HG03159 (cell line): ENCODE results near the gene SRP9.
"Not testable (repeated sequence)": the region's sequence is repeated elsewhere in the genome, so short reads cannot be mapped to it uniquely, and the experiment has no call there.

Experiments used
- ATAC-seq: cut with Tn5 transposase; IDR thresholded peaks from one replicate; pipeline ENCODE4 v1.9.1; 2021; ENCODE audit warnings: mild to moderate bottlenecking, moderate library complexity; ENCODE audit not compliant: unreplicated experiment

SRP9 gene

DNA sequence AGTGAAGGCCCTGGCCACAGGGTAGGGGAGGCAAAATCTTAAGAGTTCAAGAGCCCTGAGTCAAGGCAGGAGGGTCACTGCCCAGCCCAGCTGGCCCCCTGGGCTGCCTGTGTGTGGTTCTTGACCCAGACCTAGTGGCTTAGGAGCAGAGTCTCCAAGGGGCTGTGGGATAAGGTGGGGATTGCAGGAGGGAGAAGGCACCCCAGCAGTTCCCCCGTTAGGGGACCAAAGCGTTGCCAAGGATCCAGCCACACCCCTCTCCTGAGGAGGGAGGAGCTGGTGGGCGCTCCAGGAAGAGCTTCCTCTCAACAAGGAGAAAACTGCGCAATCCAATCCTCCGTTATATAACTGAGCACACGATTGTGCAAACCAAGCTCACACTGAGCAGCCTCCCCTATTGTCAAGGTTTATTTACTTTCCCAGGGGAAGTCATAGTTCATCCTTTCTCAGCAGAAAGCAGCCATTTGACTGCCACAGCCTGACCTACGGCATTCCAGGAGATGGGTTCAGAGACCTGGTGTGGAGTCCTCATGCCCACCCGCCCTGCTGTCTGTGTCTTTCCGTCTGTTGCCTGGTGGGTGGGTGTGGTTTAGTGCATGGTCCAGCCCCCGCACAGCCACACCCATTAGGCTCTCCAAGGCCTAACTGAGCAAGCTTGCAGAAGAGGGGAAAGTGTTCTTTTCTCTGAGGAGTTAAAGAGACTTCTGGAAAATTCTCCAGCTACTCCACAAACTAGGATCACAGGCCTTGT lies 35.8 kb downstream of the SRP9 start:
- ATAC-seq: no peak

DNA sequence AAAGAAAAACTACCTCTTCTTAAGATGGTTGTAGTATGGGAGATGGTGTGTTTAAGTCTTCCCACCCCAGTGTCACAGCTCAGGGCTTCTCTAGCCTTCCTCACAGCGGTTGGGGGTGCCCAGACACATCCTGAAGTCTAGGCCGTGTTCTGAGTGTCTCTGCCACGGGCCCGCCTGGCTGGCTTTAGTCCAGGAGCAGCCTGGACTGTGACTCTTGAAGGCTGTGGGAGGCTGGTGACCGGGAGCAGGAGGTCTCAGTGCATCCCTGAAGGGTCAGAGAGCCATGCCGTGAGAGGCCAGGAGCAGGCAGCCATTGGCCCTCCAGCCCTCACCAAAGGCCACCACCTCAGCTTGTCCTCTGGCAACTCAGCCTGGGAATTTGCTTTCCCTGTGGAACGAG lies 36.8 kb downstream of the SRP9 start:
- no peak for ATAC-seq

DNA sequence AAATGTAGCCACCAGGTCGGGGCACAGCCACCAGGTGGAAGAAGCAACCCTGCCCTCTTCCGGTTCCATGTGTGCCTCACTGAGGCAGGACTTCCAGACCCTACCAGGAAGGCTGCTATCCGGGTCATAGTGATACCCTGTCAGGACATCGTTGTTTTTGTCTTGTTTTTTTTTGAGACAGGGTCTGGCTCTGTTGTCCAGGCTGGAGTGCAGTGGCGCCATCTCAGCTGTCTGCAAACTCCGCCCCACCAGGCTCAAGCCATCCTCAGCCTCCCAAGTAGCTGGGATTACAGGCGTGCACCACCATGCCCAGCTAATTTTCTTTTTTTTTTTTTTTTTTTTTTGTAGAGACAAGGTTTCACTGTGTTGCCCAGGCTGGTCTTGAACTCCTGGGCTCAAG lies 37.5 kb downstream of the SRP9 start:
- not testable (repeated sequence) for ATAC-seq

DNA sequence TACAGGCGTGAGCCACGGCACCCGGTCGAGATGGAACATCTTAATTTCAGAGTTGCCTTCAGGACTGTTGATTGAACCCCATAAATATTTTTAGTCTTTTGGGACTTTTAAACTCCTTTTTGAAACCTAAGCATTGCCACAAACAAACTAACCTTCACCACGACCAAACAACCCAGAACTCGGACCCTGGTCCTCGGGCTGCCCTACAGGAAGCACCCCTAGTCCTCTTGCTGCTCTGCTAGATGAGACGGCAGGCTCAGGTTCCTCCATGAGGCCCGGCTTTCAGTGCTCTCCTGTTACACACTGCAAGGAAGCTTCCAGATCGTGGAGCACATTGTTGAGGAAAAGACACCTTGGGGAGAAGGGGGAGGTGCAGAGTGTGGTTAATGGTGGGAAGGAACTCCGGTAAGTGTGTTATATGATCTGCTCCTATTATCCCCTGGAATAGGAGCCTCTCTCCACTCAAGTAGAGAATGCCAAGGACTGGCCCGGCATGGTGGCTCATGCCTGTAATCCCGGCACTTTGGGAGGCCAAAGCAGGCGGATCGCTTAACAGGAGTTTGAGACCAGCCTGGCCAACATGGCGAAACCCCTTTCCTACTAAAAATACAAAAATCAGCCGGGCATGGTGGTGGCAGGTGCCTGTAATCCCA lies 38.0 kb downstream of the SRP9 start:
- no peak for ATAC-seq

DNA sequence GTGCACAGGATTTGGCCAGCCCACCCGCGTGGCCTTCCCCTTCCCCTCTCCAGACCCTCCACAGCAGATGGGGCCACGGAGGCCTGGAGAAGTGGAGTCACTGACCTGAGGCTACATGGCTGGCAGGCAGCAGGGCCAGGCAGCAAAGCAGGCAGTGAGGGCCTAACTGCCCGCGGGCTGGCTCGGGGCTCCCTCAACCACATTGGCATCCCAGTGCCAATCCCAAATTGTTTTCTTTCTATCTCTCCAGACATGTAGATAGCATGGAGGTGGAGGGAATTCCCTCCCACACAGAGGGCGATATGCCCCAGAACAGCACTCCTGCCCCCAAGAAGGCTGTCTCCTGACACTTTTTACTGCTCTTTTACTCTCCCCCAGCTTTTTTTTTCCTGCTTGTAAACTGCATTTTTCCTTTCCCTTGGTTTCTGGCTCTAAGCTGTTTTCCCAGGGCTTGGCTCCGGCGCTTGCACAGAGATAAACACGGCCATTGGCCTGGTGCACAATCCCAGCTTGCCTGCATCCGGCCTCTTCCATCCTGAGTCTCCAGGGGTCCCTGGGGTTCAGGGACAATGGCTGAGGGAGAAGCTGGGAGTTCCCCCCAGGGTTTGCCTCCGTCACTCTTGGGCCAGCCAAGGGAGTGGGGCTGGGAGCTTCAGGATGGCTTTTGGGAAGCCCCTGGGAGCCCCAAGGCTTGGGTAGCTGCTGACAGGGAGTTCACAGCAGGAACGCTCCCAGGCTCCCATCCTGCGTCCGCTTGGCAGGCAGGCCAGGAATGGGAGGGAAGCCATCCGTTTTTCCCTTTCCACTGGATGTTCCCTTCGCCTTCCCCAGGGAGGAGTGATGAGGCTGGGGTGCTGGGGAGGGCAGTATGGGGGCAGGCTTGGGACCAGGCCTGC lies 39.3 kb downstream of the SRP9 start:
- no peak for ATAC-seq

DNA sequence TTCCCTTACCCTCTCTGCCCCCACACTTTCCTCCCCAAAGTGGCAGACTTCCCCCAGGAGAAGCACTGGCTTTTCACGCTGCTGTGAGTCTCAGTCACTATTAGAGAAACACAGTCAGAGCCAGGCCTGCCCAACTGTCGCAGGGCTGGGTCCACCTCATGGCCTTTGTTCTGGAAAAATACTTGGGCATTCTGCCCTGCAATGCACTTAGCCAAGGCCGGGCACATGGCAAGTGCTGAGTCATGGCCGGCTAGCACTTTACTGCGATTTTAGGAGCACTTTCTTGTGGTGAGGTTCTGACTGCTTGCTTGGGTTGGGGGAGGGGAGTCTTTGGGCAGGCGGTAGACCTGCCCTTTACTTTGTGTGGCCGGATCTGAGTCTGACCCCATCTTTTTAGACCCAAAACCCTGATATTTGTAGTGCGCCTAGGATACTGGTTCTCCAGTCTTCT lies 40.0 kb downstream of the SRP9 start:
- no peak for ATAC-seq

DNA sequence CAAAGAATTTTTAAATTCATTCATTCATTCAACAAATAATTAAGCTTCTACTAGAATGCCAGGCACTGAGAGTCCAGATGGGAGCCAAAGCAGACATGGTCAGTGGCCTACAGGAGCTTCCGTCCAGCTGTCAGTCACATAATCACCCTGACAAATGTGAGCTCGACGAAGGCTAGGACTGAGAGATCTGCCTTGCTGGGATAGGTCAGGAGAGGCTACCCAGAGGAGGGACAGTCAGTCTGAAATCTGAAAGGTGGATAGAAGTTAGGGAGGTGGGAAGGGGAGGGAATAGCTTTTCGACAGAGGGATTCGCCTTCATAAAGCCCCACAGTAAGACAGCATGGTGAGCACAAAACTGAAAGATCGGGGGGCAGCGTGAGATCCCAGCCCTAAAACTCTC lies 40.6 kb downstream of the SRP9 start:
- ATAC-seq: no peak

DNA sequence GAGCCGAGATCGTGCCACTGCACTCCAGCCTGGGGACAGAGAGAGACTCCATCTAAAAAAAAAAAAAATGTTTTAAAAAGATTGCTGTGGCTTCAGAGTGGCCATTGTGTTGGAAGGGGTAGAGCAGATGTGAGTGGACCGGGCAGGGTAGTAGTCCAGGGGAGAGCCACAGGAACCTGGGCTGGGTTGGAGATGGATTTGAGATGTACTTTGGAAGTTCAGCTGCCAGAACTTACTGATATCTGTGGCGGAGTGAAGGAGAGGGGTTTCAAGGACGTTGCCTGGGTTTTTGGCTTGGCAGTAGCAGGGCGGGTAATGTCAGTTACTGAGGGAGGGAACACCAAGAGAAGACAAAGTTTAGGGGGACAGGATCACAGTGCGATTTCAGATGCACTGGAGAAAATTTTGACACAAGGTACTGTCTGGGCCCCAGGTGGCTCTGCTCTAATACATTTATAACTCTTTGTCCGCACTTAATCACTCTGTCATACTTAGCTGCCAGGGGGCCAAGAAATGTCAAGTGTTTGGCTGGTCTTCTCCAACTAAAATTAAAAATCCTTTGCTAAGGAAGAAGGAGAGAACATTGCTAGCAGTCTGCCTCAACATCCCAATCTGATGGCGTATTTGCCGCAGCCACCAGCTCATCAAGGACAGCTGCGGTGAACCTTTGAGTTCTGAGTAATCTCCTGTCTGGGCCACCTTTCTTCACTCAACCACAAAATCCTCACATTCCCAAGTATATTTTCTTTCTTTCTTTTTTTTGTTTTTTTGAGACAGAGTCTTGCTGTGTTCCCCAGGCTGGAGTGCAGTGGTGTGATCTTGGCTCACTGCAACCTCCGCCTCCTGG lies 41.9 kb downstream of the SRP9 start:
- no peak for ATAC-seq

DNA sequence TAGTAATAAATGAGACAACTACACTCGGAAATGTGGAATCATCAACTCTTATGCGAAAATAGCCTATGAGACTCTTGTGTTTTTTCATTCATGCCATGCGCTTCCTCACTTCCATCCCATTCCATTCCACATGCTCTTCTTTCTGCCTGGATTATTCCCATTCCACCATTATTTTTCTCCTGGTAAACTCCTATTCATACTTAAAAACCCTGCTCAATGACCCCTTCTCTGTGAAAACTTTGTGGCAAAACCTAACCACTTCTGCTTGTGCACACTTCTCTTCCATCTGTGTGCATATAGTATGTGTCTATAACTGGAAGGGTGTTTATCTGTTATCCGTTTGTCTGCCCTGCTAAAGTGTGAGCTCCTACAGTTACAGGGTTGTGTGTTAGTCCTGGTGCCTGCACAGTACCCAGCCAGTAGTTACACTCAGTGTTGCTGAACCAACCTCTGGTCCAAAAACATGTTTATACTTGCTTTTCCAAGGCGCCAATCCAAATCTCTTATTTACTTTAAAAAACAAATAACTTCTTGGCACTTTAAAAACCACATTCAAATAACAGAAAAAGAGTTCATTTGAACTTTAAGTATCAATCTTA lies 43.0 kb downstream of the SRP9 start:
- ATAC-seq: no peak

DNA sequence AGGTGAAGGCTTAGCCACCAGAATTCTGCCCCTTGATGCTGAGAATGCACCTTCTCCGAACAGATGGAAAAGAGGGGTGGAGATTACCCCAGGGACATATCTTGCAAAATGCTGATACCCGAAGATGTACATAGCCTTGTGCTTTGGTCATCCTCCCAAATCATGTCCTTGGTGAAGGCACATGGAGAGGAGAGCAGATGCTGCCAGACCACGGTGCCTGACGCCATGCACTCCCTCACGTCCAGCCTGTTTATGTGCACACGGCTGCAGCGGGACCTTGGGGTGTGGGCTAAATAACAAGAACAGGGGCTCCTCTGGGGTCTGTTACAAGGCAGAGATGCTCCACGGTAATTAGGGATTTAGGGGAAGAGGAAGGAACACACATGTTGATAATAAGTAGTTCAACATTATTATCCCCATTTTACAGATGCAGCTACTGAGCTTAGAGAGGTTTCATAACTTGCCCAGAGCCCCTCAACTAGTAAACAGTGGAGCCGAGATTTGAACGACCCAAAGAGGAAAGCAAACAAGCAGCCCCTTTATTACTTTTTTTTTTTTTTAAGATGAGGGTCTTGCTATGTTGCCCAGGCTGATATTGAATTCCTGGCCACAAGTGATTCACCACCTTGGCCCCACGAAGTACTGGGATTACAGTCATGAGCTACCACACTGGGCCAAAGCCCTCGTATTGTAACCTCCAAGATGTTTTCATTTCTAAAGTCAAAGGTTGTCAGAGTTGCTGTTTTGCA lies 45.2 kb downstream of the SRP9 start:
- ATAC-seq: no peak

DNA sequence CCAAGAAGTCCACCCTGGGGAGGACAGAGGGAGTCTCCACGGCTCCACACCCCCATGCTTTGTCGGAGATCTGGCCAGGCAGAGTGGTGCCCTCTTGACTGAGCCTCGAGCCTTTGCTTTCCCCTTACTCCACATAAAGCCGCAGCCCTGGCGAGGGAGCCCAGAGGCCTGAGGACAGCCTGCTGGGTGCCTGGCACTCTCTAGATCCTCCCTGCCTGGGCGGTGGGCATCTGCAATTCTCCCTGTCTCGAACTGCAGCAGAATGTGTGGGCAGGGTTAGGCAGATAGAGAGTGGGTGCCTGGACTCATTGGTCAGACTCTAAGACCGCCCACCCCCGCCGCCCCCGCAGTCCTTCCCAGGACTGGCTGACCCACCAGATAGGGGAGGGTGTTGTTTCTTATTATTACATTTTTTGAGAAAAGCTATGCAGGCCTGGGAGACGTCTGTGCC lies 46.2 kb downstream of the SRP9 start:
- no peak for ATAC-seq

DNA sequence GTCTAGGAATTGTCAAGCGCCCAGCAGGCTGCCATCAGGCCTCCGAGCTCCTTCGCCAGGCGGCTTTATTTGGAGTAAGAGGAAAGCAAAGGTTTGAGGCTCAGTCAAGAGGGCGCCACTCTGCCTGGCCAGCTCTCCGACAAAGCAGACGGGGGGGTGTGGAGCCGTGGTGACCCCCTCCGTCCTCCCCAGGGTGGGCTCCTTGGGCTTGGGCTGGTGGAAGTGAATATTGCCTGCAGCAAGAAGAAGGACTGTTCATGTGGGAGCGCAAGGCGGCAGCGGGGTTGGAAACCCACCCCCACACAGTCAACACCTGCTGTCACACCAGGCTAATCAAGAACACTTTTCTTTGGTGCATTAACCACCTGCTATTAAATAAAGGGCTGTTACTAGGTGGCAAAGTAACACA lies 46.9 kb downstream of the SRP9 start:
- ATAC-seq: no peak

DNA sequence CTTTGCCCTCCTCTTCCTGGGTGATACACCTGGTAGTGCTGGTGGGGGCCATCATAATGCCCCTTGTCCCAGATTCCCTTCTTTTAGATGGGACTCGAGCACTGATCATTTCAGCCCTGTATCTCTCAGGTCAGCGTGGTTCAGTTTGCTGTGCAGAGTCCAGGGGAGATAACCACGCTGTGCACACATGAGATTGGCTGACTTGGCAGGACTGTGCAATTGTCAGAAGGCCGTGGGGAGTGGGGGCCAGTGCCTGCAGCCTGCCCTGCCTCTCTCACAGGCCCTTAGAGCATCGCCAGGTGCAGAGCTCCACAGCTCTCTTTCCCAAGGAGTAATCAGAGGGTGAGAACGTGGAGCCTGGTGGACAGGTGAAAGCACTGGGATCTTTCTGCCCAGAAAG lies 47.5 kb downstream of the SRP9 start:
- ATAC-seq: no peak

DNA sequence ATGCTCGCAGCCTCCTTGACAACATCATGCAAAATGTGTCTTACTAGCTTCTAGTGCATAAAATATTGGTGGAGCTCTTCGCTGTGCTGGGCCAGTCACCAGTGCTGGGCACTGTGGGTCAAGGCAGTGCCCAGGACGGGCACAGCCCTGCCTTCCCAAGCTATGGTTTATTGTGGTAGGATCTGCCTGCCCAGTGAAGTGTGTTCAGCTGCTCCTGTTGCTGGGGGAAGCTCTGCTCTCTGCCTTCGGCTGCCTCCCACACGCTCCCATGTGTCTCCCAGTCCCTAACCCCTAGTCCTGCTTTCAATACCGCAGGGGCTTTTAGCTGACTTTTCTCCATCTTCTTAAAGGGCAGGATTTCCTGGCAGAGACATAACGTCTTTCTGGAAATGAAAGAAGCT lies 48.0 kb downstream of the SRP9 start:
- no peak for ATAC-seq

DNA sequence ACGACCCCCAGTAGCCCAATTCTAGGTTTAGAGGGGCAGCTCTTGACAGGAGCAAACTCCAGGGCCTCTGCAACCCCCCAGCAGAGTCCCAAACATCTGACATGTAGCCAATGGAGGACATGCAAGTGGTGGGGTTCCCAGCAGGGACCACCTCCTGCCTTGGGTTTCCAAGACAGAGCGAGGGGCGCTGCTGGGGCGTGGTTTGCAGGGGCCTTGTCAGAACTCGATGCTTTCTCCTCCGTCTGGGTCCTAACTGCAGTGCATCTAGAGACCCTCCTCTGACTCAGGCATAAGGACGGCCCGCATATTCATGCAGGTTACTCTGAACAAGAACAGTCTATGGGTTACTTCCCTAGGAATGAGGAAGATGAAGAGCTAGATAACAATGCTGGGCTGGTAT lies 49.5 kb downstream of the SRP9 start:
- ATAC-seq: no peak

DNA sequence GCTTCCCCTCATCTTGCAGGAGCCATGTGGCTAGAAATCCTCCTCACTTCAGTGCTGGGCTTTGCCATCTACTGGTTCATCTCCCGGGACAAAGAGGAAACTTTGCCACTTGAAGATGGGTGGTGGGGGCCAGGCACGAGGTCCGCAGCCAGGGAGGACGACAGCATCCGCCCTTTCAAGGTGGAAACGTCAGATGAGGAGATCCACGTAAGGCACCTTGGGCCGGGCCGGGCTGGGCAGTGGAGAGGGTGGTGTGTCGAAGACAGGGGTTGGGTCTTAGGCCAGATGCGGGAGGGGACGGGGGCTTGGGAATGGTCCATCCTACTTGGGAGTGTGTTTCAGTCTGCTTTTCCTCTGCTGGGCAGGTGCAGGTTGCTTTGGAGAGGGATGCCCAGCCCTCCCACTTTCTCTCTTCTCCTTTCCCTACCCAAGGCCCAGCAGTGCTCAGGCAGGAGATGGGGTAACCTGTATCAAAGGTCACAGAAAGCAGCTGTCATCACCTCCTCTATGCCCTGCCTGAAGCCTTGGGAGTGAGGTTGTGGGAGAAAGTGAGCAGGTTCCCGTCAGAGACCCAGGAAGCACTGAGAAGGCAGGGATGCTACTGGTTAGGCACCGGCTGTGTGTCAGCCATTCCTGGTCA lies 51.2 kb downstream of the SRP9 start:
- ATAC-seq: no peak

DNA sequence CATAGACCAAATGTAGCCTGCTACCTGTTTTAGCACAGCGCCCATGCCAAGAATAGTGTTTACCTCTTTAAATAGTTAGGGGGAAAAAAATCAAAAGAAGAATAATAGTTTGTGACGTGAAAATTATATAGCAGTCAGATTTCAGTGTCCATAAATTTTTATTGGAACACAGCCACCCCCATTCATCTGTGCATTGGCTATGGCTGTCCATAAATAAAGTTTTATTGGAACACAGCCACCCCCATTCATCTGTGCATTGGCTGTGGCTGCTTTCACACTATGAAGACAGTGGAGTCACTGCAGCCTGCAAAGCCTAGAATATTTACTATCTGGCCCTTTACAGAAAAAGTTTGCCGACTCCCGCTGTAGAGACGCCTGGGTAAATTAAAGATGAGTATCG lies 53.2 kb downstream of the SRP9 start:
- ATAC-seq: no peak

DNA sequence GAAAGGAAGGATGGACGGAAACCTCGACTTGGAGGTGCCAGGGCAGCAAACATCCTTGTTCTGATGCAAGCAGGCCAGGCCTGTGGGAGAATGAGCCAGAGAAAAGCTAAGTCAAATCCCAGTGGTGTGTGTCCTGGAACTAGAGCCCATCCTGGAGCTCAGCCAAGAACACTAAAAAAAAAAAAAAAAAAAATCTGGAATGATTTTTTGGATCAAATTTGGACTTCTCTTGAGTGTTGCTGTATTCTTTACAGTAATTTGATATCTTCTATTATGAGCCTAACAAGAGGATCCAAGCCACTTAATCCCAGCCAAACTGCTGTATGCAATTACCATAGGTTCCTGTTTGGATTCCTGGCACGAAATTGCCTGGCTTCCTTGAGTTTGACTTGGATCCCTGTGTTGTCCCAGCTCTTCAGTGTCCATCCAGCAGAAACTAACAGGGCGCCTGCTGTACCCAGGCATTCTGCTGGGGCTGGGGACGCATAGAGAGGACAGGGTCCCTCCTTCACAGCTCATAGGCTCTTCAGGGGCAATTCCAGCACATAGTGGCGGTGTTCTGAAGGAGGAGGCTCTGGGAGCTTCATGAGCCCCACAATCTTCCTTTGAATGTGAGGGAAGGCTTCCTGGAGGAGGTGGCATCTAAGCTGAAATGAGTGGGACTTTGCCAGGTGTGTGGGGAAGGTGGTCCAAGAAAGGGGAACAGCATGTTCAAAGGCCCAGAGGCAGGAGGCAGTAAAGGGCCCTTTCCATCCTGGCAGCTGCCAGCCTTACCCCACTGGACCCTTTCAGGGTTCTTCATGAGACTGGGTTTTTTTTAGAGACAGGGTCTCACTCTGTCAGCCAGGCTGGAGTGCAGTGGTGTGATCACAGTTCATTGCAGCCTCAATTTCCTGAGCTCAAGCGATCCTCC lies 57.0 kb downstream of the SRP9 start:
- no peak for ATAC-seq
